ENCODE measurements around the gene NGF. TPM values are rescaled to one million over a fixed set of nuclear protein-coding genes. Genes with fewer than 3 reads are reported as not detected.

NGF gene
- total and polyA plus RNA-seq, 9 of the 15 experiments (the other 6 are each of a cell fraction or from before 2014, with no cell fraction given), result not detected

DNA sequence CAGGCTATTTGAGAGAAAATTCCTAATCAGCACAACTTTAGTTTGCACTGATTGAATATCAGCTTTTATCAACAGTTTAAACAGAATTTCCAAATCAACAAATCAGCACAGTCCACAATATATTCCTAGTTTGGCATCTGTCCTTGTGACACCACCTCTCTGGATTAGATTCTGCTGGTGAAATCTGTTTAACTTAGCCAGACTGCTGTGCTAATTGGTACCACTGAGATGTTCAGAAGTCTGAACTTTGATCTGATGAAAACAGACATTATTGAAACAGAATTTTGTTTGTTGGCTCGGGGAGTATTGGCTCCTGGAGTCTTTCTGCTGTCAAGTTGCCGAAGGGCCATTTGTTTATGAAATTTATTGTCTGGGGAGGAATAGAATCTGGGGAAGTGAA lies 17.0 kb upstream of the NGF start (continued):
- TF ChIP-seq, protein P1, sequence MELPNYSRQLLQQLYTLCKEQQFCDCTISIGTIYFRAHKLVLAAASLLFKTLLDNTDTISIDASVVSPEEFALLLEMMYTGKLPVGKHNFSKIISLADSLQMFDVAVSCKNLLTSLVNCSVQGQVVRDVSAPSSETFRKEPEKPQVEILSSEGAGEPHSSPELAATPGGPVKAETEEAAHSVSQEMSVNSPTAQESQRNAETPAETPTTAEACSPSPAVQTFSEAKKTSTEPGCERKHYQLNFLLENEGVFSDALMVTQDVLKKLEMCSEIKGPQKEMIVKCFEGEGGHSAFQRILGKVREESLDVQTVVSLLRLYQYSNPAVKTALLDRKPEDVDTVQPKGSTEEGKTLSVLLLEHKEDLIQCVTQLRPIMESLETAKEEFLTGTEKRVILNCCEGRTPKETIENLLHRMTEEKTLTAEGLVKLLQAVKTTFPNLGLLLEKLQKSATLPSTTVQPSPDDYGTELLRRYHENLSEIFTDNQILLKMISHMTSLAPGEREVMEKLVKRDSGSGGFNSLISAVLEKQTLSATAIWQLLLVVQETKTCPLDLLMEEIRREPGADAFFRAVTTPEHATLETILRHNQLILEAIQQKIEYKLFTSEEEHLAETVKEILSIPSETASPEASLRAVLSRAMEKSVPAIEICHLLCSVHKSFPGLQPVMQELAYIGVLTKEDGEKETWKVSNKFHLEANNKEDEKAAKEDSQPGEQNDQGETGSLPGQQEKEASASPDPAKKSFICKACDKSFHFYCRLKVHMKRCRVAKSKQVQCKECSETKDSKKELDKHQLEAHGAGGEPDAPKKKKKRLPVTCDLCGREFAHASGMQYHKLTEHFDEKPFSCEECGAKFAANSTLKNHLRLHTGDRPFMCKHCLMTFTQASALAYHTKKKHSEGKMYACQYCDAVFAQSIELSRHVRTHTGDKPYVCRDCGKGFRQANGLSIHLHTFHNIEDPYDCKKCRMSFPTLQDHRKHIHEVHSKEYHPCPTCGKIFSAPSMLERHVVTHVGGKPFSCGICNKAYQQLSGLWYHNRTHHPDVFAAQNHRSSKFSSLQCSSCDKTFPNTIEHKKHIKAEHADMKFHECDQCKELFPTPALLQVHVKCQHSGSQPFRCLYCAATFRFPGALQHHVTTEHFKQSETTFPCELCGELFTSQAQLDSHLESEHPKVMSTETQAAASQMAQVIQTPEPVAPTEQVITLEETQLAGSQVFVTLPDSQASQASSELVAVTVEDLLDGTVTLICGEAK (IDR thresholded peaks at IDR 0.05), result no peak
- TF ChIP-seq, protein P1 (CRISPR knock-in tag; IDR thresholded peaks at IDR 0.05), result no peak
- TF ChIP-seq POLR2AphosphoS5 (IDR thresholded peaks at IDR 0.05; ENCODE audit: control insufficient read depth, insufficient read depth, low read depth, low read length), result no peak
- TF ChIP-seq DMBX1 (CRISPR knock-in tag; IDR thresholded peaks at IDR 0.05; ENCODE audit: borderline replicate concordance), result no peak
- TF ChIP-seq NR2C2 (CRISPR knock-in tag; IDR thresholded peaks at IDR 0.05), result no peak
- TF ChIP-seq NR2C2 (tag; IDR thresholded peaks at IDR 0.05), result no peak
